ENCODE data around the gene CRAT.
A peak's percentile ranks its signal among the peaks of the same experiment; 100 is the strongest.
"Not testable (repeated sequence)": the region's sequence is repeated elsewhere in the genome, so short reads cannot be mapped to it uniquely, and the experiment has no call there.

Gene CRAT

GRCh38 chr9:129137292-129138143, 26.9 kb upstream of the CRAT start:
- FAIRE-seq = no peak
- TF ChIP-seq POLR2A (IDR thresholded peaks at IDR 0.05; ENCODE audit: low read depth, low read length) (no peak), TAF1 (IDR thresholded peaks at IDR 0.05; ENCODE audit: borderline replicate concordance, low read depth, low read length) (no peak), POLR2AphosphoS5 (IDR thresholded peaks at IDR 0.05; ENCODE audit: low read depth, low read length) (no peak)
- DNase-seq (ENCODE audit: insufficient read length) = no peak

GRCh38 chr9:129136446-129137035, 25.9 kb upstream of the CRAT start:
- FAIRE-seq = no peak
- TF ChIP-seq TAF1 (IDR thresholded peaks at IDR 0.05; ENCODE audit: borderline replicate concordance, low read depth, low read length) (no peak), POLR2A (IDR thresholded peaks at IDR 0.05; ENCODE audit: low read depth, low read length) (no peak), POLR2AphosphoS5 (IDR thresholded peaks at IDR 0.05; ENCODE audit: low read depth, low read length) (no peak)
- no peak for DNase-seq (ENCODE audit: insufficient read length)

- FAIRE-seq (no peak), DNase-seq (ENCODE audit: insufficient read length) (no peak)
- TF ChIP-seq TAF1 (IDR thresholded peaks at IDR 0.05; ENCODE audit: borderline replicate concordance, low read depth, low read length) = no peak
- no peak for TF ChIP-seq POLR2AphosphoS5 (IDR thresholded peaks at IDR 0.05; ENCODE audit: low read depth, low read length)
- no peak for TF ChIP-seq POLR2A (IDR thresholded peaks at IDR 0.05; ENCODE audit: low read depth, low read length)
Observed at GRCh38 chr9:129135476-129135875, 24.9 kb upstream of the CRAT start.

DNA sequence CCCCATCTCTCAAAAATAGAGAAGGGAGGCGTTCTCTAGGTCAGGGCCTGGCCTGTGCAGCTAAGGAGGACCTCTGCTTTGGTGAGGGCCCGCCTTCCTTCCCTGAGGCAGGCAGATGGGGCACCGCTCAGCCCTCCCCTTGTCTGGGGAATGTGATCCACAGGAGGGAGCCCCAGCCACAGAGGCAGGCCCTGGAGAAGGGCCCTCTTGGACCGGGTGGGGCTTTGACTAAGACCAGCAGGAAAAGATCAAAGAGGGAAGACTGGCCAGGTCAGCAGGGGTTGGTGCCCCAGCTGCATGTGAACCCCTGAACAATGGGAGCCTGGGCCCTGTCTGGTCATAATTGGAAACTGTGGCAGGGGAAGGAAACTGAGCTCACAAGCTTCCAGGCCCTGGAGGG, 22.5 kb upstream of the CRAT start:
- TF ChIP-seq TAF1 (IDR thresholded peaks at IDR 0.05; ENCODE audit: borderline replicate concordance, low read depth, low read length) (no peak), POLR2AphosphoS5 (IDR thresholded peaks at IDR 0.05; ENCODE audit: low read depth, low read length) (no peak), POLR2A (IDR thresholded peaks at IDR 0.05; ENCODE audit: low read depth, low read length) (no peak)
- DNase-seq (ENCODE audit: insufficient read length) (no peak), FAIRE-seq (no peak)

- peak; percentile 92 for DNase-seq (ENCODE audit: insufficient read length)
Observed at GRCh38 chr9:129131300-129132145, 20.9 kb upstream of the CRAT start.

DNA sequence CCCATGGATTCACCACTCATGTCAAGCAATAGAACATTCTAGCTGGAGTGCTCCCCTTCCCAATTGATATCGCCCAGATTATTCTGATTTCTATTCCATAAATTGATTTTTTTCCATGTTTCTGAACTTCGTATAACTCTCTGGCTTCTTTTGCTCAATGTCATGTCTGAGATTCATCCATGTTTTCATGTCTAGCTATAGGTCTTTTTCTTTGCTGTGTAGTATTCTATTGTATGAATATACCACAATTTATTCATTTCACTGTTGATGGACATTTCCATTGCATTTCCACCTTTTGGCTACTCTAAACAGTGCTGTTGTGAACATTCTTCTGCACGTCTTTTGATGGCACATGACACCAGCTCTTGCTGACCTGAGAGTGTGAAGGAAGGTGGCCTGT, 20.2 kb upstream of the CRAT start:
- DNase-seq (ENCODE audit: insufficient read length) = no peak
- TF ChIP-seq TAF1 (IDR thresholded peaks at IDR 0.05; ENCODE audit: borderline replicate concordance, low read depth, low read length) (no peak), POLR2A (IDR thresholded peaks at IDR 0.05; ENCODE audit: low read depth, low read length) (no peak), POLR2AphosphoS5 (IDR thresholded peaks at IDR 0.05; ENCODE audit: low read depth, low read length) (no peak)
- FAIRE-seq = no peak

More at GRCh38 chr9:129131300-129132145, 20.9 kb upstream of the CRAT start:
- FAIRE-seq = peak; percentile 92
- TF ChIP-seq POLR2A (IDR thresholded peaks at IDR 0.05; ENCODE audit: low read depth, low read length) = no peak
- TF ChIP-seq POLR2AphosphoS5 (IDR thresholded peaks at IDR 0.05; ENCODE audit: low read depth, low read length) = no peak
- TF ChIP-seq TAF1 (IDR thresholded peaks at IDR 0.05; ENCODE audit: borderline replicate concordance, low read depth, low read length) = no peak

GRCh38 chr9:129130271-129130670, 19.7 kb upstream of the CRAT start:
- not testable (repeated sequence) for FAIRE-seq; DNase-seq (ENCODE audit: insufficient read length)

DNA sequence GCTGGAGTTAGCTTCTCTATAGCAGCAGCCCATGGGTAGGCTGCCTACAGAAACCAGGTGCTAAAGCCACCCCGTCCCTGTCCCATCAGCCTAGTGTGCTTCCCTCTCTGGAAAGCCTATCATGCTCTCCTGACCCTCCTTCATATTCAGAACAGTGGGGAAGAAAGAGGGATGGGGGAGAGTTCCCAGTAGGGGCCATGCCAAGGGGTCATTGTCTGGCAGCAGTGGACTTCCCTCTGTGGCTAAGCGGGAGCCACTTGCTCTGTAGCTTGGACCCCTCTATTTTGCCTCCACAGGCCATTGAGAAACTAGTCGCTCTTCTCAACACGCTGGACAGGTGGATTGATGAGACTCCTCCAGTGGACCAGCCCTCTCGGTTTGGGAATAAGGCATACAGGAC, 18.1 kb upstream of the CRAT start:
- TF ChIP-seq POLR2AphosphoS5 (IDR thresholded peaks at IDR 0.05; ENCODE audit: low read depth, low read length) = no peak
- FAIRE-seq (no peak), DNase-seq (ENCODE audit: insufficient read length) (no peak)

DNA sequence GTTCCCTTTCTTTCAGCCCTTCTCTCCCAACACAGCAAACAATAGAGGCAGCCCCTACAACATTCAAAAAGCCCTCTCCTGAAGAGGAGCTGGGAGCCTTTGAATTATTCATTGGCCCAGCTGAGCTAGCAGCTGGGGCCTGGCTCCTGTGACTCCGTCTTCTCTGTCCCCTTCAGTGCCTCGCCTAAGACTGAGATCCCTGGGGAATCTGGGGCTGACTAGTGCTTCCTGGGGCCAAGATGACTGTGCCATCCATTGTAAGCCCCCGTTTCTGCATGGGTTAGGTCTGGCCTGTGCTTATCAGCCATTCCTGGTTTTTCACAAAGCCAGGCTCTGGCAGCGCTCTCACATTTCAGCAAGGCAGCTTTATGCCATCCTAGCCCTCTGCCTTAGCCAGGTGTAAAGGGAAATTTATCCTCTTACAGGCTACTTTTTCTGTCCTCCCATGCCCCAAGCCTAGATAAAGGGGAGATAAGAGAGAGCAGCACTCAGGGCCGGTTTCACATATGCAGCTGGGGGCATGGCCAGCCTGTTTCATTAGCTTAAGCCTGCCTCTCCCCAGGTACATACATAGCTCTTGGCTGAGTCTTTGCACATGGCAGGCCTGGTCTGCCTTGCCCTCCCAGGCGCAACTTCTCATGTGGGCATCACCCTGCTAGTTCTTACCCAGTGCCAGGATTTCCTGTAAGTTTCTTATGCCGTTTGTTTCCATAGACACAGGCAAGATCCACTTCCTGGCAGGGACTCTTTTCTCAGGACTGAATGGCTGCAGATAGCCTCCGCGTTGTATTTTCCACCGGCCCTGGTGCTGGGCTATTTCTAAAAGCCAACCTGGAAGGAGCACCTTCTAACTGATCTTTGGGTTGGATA, 16.4 kb upstream of the CRAT start:
- FAIRE-seq (no peak), DNase-seq (ENCODE audit: insufficient read length) (no peak)
- TF ChIP-seq TAF1 (IDR thresholded peaks at IDR 0.05; ENCODE audit: borderline replicate concordance, low read depth, low read length) = no peak
- no peak for TF ChIP-seq POLR2AphosphoS5 (IDR thresholded peaks at IDR 0.05; ENCODE audit: low read depth, low read length)
- TF ChIP-seq POLR2A (IDR thresholded peaks at IDR 0.05; ENCODE audit: low read depth, low read length) = no peak

GRCh38 chr9:129125478-129125877, 14.9 kb upstream of the CRAT start:
- FAIRE-seq (no peak), DNase-seq (ENCODE audit: insufficient read length) (no peak)
- TF ChIP-seq TAF1 (IDR thresholded peaks at IDR 0.05; ENCODE audit: borderline replicate concordance, low read depth, low read length) = no peak
- TF ChIP-seq POLR2A (IDR thresholded peaks at IDR 0.05; ENCODE audit: low read depth, low read length) = no peak
- TF ChIP-seq POLR2AphosphoS5 (IDR thresholded peaks at IDR 0.05; ENCODE audit: low read depth, low read length) = no peak

DNA sequence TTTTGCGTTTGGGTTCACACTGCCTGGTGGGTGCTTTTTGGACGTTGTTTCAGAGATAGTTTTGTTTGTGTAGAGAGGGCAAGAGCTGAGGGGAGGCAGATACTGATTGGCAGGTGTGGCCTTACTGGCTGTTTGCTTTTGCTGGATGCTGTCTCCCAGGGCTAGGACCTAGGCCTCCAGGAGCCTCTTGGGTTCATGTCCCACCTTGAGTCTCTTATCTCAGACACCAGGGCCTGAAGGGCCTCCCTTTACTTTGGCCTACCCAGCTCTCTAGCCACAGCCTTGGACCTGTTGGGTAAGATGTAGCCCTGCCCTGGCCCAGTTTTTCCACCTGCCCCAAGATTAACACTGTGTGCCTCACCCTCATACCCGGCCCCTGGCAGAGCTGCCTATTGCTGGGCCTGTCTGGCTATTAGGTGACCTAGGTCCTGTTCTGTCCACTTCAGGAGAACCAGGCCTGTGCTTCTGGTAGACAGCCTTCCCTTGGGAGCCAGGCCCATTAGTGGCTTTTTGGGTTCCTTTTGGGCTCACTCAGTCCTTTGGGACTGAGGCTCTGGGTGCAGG, 14.0 kb upstream of the CRAT start:
- TF ChIP-seq POLR2AphosphoS5 (IDR thresholded peaks at IDR 0.05; ENCODE audit: low read depth, low read length) (no peak), POLR2A (IDR thresholded peaks at IDR 0.05; ENCODE audit: low read depth, low read length) (no peak), TAF1 (IDR thresholded peaks at IDR 0.05; ENCODE audit: borderline replicate concordance, low read depth, low read length) (no peak)
- FAIRE-seq (no peak), DNase-seq (ENCODE audit: insufficient read length) (no peak)

- FAIRE-seq; DNase-seq (ENCODE audit: insufficient read length): not testable (repeated sequence)
Observed at GRCh38 chr9:129122976-129123375, 12.4 kb upstream of the CRAT start.

All from GM12892 (cell line).